Pancreas (tissue), 10 donors: ENCODE data around the gene AARS1. TPM values are rescaled to one million over a fixed set of nuclear protein-coding genes. Genes with fewer than 3 reads are reported as not detected.
"Not testable (repeated sequence)": the region's sequence is repeated elsewhere in the genome, so short reads cannot be mapped to it uniquely, and the experiment has no call there.

ENCODE experiments used
- ATAC-seq, 4 donors: fragments of 200-7000 bp; cut with Tn5 transposase; one replicate each; pipeline versions ENCODE4 v1.8.0 to v1.9.1; 2020; ENCODE audit warnings: mild to moderate bottlenecking in 4 of 4, moderate library complexity in 4 of 4
- DNase-seq, 6 donors: peaks; one replicate each; pipeline ENCODE4 v3.0.0-alpha.2; 2020
- FAIRE-seq: peaks from 2 replicates; lab custom pipeline; 2012; peaks lifted over from hg19 to GRCh38; lab: Jason Lieb, UNC
- H3K27ac ChIP-seq, 4 donors: fragments of 200-600 bp; sonication (generic); 1 replicate in 3 of 4; 2 replicates in 1 of 4; pipeline versions ENCODE4 v1.5.0 to v1.8.0; 2020
- H3K27me3 ChIP-seq, 4 donors: fragments of 200-600 bp; one replicate each; pipeline ENCODE4 v1.8.0; 2021
- H3K36me3 ChIP-seq, 3 donors: fragments of 200-600 bp; sonication (generic) in 1 of 3; one replicate each; pipeline versions ENCODE4 v1.5.0 to v1.8.0; 2020 to 2021
- H3K4me1 ChIP-seq, 3 donors: fragments of 200-600 bp; one replicate each; pipeline ENCODE4 v1.8.0; 2021
- H3K4me3 ChIP-seq, 4 donors: fragments of 200-600 bp; sonication (generic) in 2 of 4; one replicate each; pipeline versions ENCODE4 v1.5.0 to v1.8.0; 2020 to 2021
- H3K9me3 ChIP-seq, 4 donors: fragments of 200-600 bp; one replicate each; pipeline ENCODE4 v1.8.0; 2021
- whole genome bisulfite sequencing, 2 donors: extraction: QIAGEN DNeasy Blood & Tissue Kit; methylation state at CpG; one replicate each; pipeline ENCODE4 v1.1.7; 2013; 5-methylcytosine and 5-hydroxymethylcytosine counted together
- intact Hi-C, 3 donors: fragments of 100-400 bp; cut with DNase I; formaldehyde crosslinking; loops; one replicate each; pipeline versions ENCODE4 v1.11.1 to v1.14.2; 2022
- polyA plus RNA-seq, 2 donors: library from polyadenylated mRNA; stranded (reverse); fragments of 200-250 nt; gene quantifications; one replicate each; pipeline ENCODE4 v1.2.3, GENCODE V29; 2013
- total RNA-seq, 6 donors: library from RNA; stranded (reverse); fragmentation: NEBNext Ultra II Directional in 4 of 6; extraction: Animal tissue kit (Norgen Biotek cat#: 25700) in 4 of 6; gene quantifications; one replicate each; pipeline versions ENCODE4 v1.2.1 to v1.2.4, GENCODE V29; 2021 to 2023
- TF ChIP-seq, protein P1 (sequence below), 4 donors: fragments of 200-600 bp; sonication (generic) in 3 of 4; IDR thresholded peaks; one replicate each; pipeline versions ENCODE4 v1.5.0 to v1.8.0; 2021; ENCODE audit warnings: antibody characterized with exemption in 4 of 4
- donor health status: healthy with polysubstance abuse.
- donor health status: DM: no; HTN: no; CAD: no; lungs with moderate emphysema.
- donor health status: DM: no; HTN: no; CAD: no.
- donor health status: control.
- donor health status: control.
- donor health status: Bipolar disorder and iron deficiency.
- donor health status: DM: yes; HTN: yes; CAD: no.
- donor health status: DM: no; HTN: no; CAD: no.
- donor health status: DM: no; HTN: no; CAD: no.
- donor health status: DM: yes; HTN: yes; CAD: no.

AARS1 gene
- total RNA-seq (100 to 1,000 TPM in 1 of 6 donors, 10 to 100 TPM in 5; 32.6 to 154 (median 45.0) TPM), polyA plus RNA-seq (10 to 100 TPM; 29.3 to 53.2 TPM)

DNA sequence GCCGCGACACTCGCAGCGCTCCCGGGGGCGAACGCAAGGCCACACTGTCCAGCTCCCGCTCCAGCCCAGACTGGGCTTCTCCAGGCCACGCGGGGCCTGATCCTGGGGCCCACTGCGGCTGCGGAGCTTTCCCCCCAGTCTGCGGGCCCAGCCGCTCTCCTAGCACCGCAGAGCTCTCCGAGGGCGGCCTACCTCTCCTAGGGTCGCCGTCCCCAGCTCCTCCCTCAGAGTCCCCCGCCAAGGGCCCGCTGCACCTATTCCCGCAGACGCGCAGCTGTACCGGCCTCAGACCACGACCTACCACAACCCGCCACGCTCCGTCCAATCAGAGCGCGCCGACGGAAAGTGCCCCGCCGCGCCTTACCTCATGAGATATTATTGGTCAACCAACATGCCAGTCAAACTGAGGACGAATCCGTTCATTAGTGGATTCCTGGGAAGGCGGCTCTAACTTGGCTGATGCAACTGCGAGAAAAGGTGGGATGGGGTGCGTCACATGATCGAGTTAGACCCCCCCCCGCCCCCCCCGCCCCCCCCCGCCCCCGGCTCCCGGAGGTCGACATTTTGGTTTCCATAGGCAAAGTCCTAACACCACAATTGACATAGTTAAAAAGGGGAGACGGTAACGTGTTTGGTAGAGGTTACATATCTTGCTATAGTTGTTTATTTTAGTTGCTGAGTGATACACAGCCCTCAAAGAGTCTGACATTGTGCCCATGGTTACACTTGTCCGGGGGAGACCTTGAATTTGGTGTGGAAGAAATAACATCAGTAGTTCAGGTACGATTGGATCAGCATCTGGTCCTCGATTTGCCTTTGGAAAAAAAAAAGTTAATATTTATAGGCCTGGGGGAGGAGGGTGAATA, at the start of gene AARS1:
Gene AARS1, minus strand, starts transcription at position 278 of the 866 bp plus-strand sequence. CDS start 6,743 bp downstream, outside the sequence.
- FAIRE-seq (no peak), ATAC-seq (peak; percentile 94 to 98 (median 96)), DNase-seq (peak; percentile 94 to 99 (median 97))
- WGBS, 2 donors, result 1% methylated on average over 52 to 53 of the region's 53 CpGs
- Histone ChIP-seq H3K4me3 (peak within 1 kb of the TSS; percentile 73 to 95 (median 84)), H3K4me1 (peaks cover 0 to 5% (median 0%) of the 10 kb centered on the region in 3 donors), H3K36me3 (no peaks in the 10 kb centered on the region), H3K27ac (peak within 1 kb of the TSS; percentile 93 to 97 (median 96)), H3K27me3 (no peaks in the 10 kb centered on the region), H3K9me3 (no peaks in the 10 kb centered on the region)
- intact Hi-C loops, result no loop called here
- TF ChIP-seq, protein P1, sequence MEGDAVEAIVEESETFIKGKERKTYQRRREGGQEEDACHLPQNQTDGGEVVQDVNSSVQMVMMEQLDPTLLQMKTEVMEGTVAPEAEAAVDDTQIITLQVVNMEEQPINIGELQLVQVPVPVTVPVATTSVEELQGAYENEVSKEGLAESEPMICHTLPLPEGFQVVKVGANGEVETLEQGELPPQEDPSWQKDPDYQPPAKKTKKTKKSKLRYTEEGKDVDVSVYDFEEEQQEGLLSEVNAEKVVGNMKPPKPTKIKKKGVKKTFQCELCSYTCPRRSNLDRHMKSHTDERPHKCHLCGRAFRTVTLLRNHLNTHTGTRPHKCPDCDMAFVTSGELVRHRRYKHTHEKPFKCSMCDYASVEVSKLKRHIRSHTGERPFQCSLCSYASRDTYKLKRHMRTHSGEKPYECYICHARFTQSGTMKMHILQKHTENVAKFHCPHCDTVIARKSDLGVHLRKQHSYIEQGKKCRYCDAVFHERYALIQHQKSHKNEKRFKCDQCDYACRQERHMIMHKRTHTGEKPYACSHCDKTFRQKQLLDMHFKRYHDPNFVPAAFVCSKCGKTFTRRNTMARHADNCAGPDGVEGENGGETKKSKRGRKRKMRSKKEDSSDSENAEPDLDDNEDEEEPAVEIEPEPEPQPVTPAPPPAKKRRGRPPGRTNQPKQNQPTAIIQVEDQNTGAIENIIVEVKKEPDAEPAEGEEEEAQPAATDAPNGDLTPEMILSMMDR (IDR thresholded peaks at IDR 0.05), result no peak

DNA sequence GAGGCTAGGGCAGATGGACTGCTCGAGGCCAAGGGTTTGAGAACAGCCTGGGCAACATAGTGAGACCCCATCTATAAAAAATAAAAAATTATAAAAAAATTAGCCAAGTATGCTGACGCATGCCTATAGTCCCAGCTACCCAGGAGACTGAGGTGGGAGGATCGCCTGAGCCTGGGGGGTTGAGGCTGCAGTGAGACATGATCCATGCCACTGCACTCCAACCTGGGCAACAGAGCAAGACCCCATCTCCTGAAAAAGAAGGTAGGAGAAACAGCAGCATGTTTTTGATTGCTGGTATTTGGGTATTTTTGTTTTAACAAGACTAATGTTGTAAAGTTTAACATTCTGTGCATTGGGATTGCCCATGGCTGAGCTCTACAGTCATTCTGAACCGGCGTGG, 48.5 kb upstream of the AARS1 start:
- H3K4me1 ChIP-seq, result no peaks in the 10 kb centered on the region
- DNase-seq (no peak), ATAC-seq (no peak), FAIRE-seq (no peak)
- TF ChIP-seq, protein P1 (IDR thresholded peaks at IDR 0.05), result no peak
- no peaks in the 10 kb centered on the region for H3K27me3 ChIP-seq
- no peak overlapping the region for H3K27ac ChIP-seq
- intact Hi-C loops, result no loop called here
- WGBS, 2 donors, result 98% methylated on average over 5 of the region's 5 CpGs
- H3K4me3 ChIP-seq, result no peak overlapping the region
- peaks cover 0 to 12% (median 11%) of the 10 kb centered on the region in 3 donors for H3K36me3 ChIP-seq
- H3K9me3 ChIP-seq, result no peaks in the 10 kb centered on the region

DNA sequence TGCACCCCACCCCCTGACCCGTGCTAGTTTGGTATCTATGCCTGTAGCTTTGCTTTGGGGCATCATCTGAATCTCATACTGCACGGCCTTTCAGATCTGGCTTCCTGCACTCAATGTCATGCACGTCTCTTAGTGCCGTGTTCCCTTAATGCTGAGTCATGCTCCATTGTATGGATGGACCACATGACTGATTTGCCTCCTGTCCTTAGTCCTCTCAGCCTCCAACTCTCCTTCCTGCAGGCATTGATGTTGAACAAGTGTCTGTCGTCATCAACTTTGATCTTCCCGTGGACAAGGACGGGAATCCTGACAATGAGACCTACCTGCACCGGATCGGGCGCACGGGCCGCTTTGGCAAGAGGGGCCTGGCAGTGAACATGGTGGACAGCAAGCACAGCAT, 43.4 kb upstream of the AARS1 start:
- ATAC-seq, H3K9me3 ChIP-seq, intact Hi-C loops, H3K4me1 ChIP-seq, H3K4me3 ChIP-seq, H3K27me3 ChIP-seq, H3K27ac ChIP-seq, FAIRE-seq, DNase-seq: not testable (repeated sequence)
- 85% methylated on average over 4 to 5 of the region's 12 CpGs for WGBS, 2 donors
- H3K36me3 ChIP-seq, result peaks cover 0 to 32% (median 11%) of the 10 kb centered on the region in 3 donors

DNA sequence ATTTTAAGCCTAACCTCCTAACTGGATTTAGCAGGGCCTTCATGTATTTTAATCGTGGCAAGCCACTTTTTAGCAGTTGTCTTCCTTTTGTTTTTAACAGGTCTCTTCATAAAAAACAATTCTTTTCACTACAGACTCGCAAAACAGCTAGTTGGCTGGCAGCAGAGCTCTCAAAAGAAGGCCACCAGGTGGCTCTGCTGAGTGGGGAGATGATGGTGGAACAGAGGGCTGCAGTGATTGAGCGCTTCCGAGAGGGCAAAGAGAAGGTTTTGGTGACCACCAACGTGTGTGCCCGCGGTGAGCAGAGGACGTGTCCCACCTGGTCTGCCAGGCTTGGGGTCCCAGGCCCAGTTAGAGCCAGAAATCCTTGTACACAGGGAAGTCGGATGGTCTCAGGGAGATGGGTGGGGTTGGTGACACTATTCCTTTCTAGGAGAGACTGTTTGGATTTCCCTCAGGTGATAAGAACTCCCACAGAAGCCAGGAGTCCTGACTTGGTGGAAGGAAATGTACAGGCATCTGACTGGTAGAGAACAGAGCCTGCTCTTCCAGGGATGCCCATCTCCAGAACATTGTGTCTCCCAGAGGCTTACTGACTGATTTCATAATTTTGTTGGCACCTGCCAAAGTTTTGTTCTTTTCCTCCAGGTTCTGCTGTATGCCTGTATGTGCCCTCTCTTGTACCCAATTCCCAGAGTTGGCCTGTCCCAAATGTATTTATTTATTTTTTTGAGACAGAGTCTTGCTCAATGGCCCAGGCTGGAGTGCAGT, 42.5 kb upstream of the AARS1 start:
- peak in 3 of 4 donors; percentile 64 to 75 (median 69) for ATAC-seq
- peaks cover 0 to 32% (median 11%) of the 10 kb centered on the region in 3 donors for H3K36me3 ChIP-seq
- intact Hi-C loops, result no loop called here

More for the DNA sequence above, 42.5 kb upstream of the AARS1 start:
- no peak for DNase-seq
- H3K4me3 ChIP-seq, result no peak overlapping the region
- no peaks in the 10 kb centered on the region for H3K4me1 ChIP-seq
- no peaks in the 10 kb centered on the region for H3K9me3 ChIP-seq
- no peak overlapping the region for H3K27ac ChIP-seq
- 68 to 71% methylated on average over 9 of the region's 9 CpGs for WGBS, 2 donors
- no peak for FAIRE-seq
- no peaks in the 10 kb centered on the region for H3K27me3 ChIP-seq
- TF ChIP-seq, protein P1 (IDR thresholded peaks at IDR 0.05), result no peak
